HG03378 (cell line): ENCODE data around the gene HP1BP3.

Source experiments
- ATAC-seq: cut with Tn5 transposase; IDR thresholded peaks from one replicate; pipeline ENCODE4 v1.9.1; 2021; ENCODE audit warnings: mild to moderate bottlenecking, moderate library complexity; ENCODE audit not compliant: unreplicated experiment

HP1BP3 gene

DNA sequence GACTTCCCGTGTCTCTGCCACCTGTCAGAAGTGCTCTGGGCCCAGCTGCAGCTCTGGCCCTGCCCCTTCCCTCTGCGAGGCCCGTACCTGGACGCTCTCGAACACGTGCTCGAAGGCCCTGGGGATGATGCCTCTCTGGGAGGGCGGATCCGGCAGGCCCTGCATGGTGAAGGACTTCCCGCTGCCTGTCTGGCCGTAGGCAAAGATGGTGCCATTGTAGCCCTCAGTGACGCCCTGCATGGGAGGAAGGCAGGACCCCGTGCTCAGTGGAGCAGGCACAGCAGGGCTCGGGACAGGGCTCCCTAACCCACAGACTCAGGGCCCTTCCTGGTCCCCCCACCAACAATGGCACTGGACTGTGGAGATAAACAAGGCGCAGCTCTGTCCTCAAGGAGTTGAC, 71.7 kb downstream of the HP1BP3 start:
- ATAC-seq = no peak

DNA sequence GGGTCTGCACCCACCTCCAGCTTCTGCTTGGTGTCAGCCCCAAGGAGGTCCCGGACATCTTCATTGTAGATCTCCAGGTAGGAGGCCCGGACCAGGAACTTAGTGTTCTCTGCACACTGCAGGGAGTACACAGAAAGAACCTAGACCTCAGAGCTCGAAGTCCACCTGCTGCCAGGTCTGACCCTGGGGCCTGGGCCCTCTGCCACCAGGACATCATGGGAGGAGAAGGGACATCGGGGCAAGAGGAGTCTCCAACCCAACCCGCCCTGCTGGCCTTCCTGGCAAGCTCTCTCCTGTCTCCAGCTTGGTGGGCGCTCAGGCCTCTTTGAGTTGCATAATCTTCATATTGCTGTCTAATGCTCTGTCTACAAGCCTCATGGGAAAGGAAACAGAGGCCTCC, 73.7 kb downstream of the HP1BP3 start:
- no peak for ATAC-seq

DNA sequence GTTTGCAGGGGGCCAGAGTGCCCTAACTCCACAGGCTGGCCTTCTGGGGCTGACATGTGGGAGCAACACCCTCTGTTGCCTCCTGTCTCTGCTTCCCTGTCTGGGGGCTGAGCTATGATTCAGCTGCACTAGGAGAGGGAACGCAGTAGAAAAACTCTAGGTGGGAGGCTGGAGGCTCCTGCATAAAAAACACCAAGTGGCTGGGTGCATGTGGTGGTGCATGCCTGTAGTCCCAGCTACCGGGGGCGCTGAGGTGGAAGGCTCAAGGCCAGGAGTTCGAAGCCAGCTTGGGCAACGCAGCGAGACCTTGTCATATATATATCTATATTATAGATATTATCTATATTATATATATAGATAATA, 74.9 kb downstream of the HP1BP3 start:
- ATAC-seq = no peak

- ATAC-seq = no peak
Measured at GRCh38 chr1:20711285-20712214, 75.6 kb downstream of the HP1BP3 start.

- ATAC-seq = no peak
Measured at GRCh38 chr1:20710469-20711284, 76.4 kb downstream of the HP1BP3 start.

GRCh38 chr1:20709868-20710267, 77.2 kb downstream of the HP1BP3 start:
- no peak for ATAC-seq

GRCh38 chr1:20708891-20709290, 78.2 kb downstream of the HP1BP3 start:
- no peak for ATAC-seq

DNA sequence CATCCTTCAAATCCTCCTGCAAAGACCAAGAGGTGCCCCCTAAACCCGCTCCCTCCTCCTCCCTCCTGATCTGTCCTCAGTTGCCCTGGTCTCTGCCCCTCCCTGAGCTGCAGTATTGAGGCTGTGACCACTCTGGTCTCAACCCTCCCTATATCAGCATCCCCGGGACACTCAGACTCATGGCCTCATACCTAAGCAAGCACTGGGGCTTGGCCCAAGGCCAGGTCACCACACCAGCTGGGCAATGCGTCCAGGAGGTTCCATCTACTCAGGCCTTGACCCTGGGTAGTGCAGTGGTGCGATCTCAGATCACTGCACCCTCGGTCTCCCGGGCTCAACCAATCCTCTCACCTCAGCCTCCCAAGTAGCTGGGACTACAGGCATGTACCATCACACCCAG, 79.0 kb downstream of the HP1BP3 start:
- ATAC-seq = no peak

DNA sequence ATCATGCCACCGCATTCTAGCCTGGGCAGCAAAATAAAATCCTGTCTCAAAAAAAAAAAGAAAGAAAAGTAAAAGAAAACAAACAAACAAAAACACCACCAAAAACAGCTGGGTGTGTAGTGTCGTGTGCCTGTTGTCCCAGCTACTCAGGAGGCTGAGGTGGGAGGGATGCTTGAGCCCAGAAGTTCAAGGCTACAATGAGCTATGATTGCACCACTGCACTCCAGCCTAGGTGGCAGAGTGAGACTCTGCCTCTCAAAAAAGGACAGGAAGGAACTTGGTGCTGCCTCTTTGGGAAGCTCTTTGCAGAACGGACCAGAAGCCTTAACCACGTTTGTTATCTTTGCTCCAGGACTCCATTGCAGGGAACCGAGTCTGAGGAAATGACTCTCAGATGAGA, 80.3 kb downstream of the HP1BP3 start:
- ATAC-seq = no peak

DNA sequence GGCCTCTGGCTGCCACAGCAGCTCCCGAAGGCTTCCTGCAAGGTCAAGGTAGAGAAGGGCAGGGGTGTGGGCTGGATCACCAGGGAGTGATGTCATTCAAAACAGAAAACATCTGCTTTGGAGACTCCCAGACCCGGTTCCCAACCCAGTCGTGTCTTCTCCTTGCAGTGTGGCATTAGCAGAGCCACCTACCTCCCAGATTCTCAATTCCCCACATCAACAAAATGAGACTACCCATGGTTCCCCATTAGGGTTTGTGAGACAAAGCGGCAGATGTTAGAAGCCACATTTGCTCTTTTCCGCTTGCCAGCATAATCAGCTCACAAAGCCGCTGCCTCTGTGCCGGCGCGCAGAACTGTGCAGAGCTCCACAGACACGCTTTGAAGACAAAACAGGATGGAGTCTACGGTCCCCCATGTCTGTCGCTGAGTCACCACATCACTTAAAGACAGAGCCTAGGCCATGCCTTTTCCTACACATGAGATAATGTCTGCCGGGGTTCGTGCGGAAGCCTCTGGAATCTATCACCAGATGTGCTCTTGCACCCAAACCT, 81.8 kb downstream of the HP1BP3 start:
- no peak for ATAC-seq

- no peak for ATAC-seq
Measured at GRCh38 chr1:20704390-20705202, 82.5 kb downstream of the HP1BP3 start.

- ATAC-seq = no peak
Measured at GRCh38 chr1:20703124-20703756, 83.9 kb downstream of the HP1BP3 start.

GRCh38 chr1:20702416-20702815, 84.7 kb downstream of the HP1BP3 start:
- ATAC-seq = no peak

DNA sequence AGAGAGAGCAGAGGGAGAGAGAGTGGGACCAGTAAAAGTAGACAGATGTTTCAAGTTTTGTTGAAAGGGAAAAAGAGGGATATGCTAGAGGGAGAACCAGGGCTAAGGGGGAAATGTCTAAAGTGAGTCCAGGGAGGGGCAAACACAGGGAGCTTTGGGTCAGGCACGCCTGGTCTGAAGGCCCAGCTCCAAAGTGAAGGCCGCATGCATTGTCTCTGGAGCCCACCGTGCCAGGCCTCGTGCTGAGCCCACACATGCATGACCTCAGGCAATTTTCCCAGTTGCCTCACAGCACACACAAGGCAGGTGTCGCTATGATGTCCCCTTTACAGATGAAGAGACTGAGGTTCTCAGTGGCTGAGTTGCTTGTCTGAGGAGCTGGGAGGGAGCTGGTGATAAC, 85.3 kb downstream of the HP1BP3 start:
- no peak for ATAC-seq

- no peak for ATAC-seq
Measured at GRCh38 chr1:20701446-20701845, 85.7 kb downstream of the HP1BP3 start.

DNA sequence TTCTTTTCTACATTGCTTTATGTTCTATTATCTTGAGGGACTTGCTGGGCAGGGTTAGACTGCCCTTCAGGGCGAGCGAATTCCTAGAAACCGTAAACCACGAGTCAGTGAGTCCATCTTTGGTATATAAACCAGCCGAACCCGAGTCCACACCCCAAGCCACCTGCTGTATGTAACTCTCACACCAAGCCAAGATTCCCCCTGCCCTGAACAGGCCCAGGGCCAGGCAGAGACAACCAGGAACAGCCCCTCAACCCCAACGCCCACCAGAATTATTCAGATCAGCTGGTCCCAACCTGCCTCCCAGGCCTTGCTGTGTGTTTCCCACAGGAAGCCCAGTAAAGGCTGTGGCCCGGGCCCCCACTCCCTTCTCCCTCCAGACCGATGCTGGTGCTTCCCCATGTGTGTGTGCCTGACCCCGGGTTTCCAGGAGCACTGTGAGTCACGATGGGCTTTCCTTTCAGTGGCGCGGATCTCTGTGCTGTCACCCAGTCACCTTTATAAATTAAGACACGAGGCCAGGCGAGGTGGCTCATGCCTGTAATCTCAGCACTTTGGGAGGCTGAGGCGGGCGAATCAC, 86.4 kb downstream of the HP1BP3 start:
- ATAC-seq = no peak

GRCh38 chr1:20699558-20699957, 87.5 kb downstream of the HP1BP3 start:
- no peak for ATAC-seq

GRCh38 chr1:20698195-20698910, 88.8 kb downstream of the HP1BP3 start:
- no peak for ATAC-seq

- no peak for ATAC-seq
Measured at GRCh38 chr1:20697563-20697962, 89.5 kb downstream of the HP1BP3 start.
